G401 (cell line): Measurements from ENCODE around the gene ETHE1. TPM values are rescaled to one million over a fixed set of nuclear protein-coding genes. Genes with fewer than 3 reads are reported as not detected.

Experiments
- total RNA-seq: library from RNA; depleted of rRNA; stranded (reverse); fragments of >200 nt; shearing (Covaris generic); gene quantifications from 2 replicates; pipeline ENCODE4 v1.2.3, GENCODE V29; 2014; rRNA removed

ETHE1 gene
- total RNA-seq, 1 experiment from 2014 or later, result 227 TPM

Other genes with a start within 250 kb of the ETHE1 start
- 443 and 498 TPM in 2 replicates for gene CD177, start 173.5 kb downstream of the ETHE1 start, total RNA-seq
- 1.7 TPM in 1 of 2 replicates, not detected in the other for gene TEX101, start 112.3 kb downstream of the ETHE1 start, total RNA-seq
- gene LYPD3, start 61.6 kb downstream of the ETHE1 start, total RNA-seq, result not detected in 2 replicates
- 51.2 and 77.2 TPM in 2 replicates for gene PHLDB3, start 22.5 kb downstream of the ETHE1 start, total RNA-seq
- gene ZNF575, start 6.0 kb upstream of the ETHE1 start, total RNA-seq, result not detected in 2 replicates
- gene XRCC1, start 48.3 kb upstream of the ETHE1 start, total RNA-seq, result 64.5 and 77.2 TPM in 2 replicates
- gene PINLYP, start 48.6 kb upstream of the ETHE1 start, total RNA-seq, result 1.5 and 2.7 TPM in 2 replicates
- gene IRGQ, start 68.9 kb upstream of the ETHE1 start, total RNA-seq, result 43.1 and 63.5 TPM in 2 replicates
- gene ZNF576, start 69.4 kb upstream of the ETHE1 start, total RNA-seq, result 6.9 and 15.4 TPM in 2 replicates
- gene SRRM5, start 84.9 kb upstream of the ETHE1 start, total RNA-seq, result not detected in 2 replicates
- 135 and 160 TPM in 2 replicates for gene ZNF428, start 92.4 kb upstream of the ETHE1 start, total RNA-seq
- 47.8 and 58.7 TPM in 2 replicates for gene CADM4, start 112.6 kb upstream of the ETHE1 start, total RNA-seq
- gene PLAUR, start 143.0 kb upstream of the ETHE1 start, total RNA-seq, result 6.0 and 8.8 TPM in 2 replicates
- gene IRGC, start 188.9 kb upstream of the ETHE1 start, total RNA-seq, result not detected in 2 replicates
- 18.3 and 22.3 TPM in 2 replicates for gene SMG9, start 227.8 kb upstream of the ETHE1 start, total RNA-seq